GM19372 (cell line): ENCODE results near the gene TREM2.
"Not testable (repeated sequence)": the region's sequence is repeated elsewhere in the genome, so short reads cannot be mapped to it uniquely, and the experiment has no call there.

Source experiments
- ATAC-seq: cut with Tn5 transposase; IDR thresholded peaks from one replicate; pipeline ENCODE4 v1.9.1; 2021; ENCODE audit warnings: mild to moderate bottlenecking, low read depth, moderate library complexity; ENCODE audit not compliant: unreplicated experiment

TREM2 gene

GRCh38 chr6:41156001-41156400, 6.9 kb downstream of the TREM2 start:
- ATAC-seq, result no peak

GRCh38 chr6:41155132-41155805, 7.6 kb downstream of the TREM2 start:
- ATAC-seq, result no peak

GRCh38 chr6:41153992-41154625, 8.8 kb downstream of the TREM2 start, which contains the start of gene TREML1:
TSS of gene TREML1 (minus strand) at chr6:41154347. CDS start at chr6:41154288, 59 bp downstream.
- ATAC-seq, result no peak

- ATAC-seq, result no peak
Measured at GRCh38 chr6:41153451-41153850, 9.5 kb downstream of the TREM2 start.

- ATAC-seq, result no peak
Measured at GRCh38 chr6:41150671-41151070, 12.2 kb downstream of the TREM2 start.

GRCh38 chr6:41147917-41148316, 15.0 kb downstream of the TREM2 start:
- ATAC-seq, result no peak

GRCh38 chr6:41136911-41137310, 26.0 kb downstream of the TREM2 start:
- ATAC-seq, result no peak

- no peak for ATAC-seq
Measured at GRCh38 chr6:41135062-41135832, 27.7 kb downstream of the TREM2 start.

GRCh38 chr6:41132254-41132653, 30.7 kb downstream of the TREM2 start:
- no peak for ATAC-seq

- no peak for ATAC-seq
Measured at GRCh38 chr6:41125282-41125681, 37.6 kb downstream of the TREM2 start.

GRCh38 chr6:41122918-41123317, 40.0 kb downstream of the TREM2 start:
- no peak for ATAC-seq

GRCh38 chr6:41122373-41122772, 40.5 kb downstream of the TREM2 start:
- ATAC-seq, result no peak

GRCh38 chr6:41120058-41120457, 42.9 kb downstream of the TREM2 start:
- ATAC-seq, result no peak

GRCh38 chr6:41119508-41119907, 43.4 kb downstream of the TREM2 start:
- ATAC-seq, result no peak

- ATAC-seq, result not testable (repeated sequence)
Measured at GRCh38 chr6:41115027-41115426, 47.9 kb downstream of the TREM2 start.

- ATAC-seq, result no peak
Measured at GRCh38 chr6:41111017-41111416, 51.9 kb downstream of the TREM2 start.
